Epithelial cell of proximal tubule (primary cell): ENCODE results near the gene PDZRN3. TPM values are rescaled to one million over a fixed set of nuclear protein-coding genes. Genes with fewer than 3 reads are reported as not detected.

ENCODE experiments used
- DNase-seq: peaks from one replicate; pipeline ENCODE4 v3.0.0-alpha.2; 2011; ENCODE audit warnings: low read depth
- H3K4me3 ChIP-seq: 2 replicates; pipeline ENCODE4 v1.5.1; 2011; ENCODE audit warnings: low read depth, mild to moderate bottlenecking, low read length
- CTCF ChIP-seq: conservative IDR thresholded peaks from 2 replicates; pipeline ENCODE4 v1.5.1; 2012; ENCODE audit warnings: low read depth, mild to moderate bottlenecking, low read length
- total RNA-seq: library from RNA; depleted of rRNA; stranded (reverse); fragments of >200 nt; gene quantifications from 2 replicates; pipeline ENCODE4 v1.2.3, GENCODE V29; 2015

Gene PDZRN3
- total RNA-seq, 1 donor from 2014 or later = 0.17 TPM

- no peak for TF ChIP-seq CTCF
- no peak overlapping the region for H3K4me3 ChIP-seq
- no peak for DNase-seq
Observed at GRCh38 chr3:73473898-73474416, 150.8 kb downstream of the PDZRN3 start.

- H3K4me3 ChIP-seq = no peak overlapping the region
- no peak for TF ChIP-seq CTCF
Observed at GRCh38 chr3:73473181-73473897, 151.4 kb downstream of the PDZRN3 start.

DNA sequence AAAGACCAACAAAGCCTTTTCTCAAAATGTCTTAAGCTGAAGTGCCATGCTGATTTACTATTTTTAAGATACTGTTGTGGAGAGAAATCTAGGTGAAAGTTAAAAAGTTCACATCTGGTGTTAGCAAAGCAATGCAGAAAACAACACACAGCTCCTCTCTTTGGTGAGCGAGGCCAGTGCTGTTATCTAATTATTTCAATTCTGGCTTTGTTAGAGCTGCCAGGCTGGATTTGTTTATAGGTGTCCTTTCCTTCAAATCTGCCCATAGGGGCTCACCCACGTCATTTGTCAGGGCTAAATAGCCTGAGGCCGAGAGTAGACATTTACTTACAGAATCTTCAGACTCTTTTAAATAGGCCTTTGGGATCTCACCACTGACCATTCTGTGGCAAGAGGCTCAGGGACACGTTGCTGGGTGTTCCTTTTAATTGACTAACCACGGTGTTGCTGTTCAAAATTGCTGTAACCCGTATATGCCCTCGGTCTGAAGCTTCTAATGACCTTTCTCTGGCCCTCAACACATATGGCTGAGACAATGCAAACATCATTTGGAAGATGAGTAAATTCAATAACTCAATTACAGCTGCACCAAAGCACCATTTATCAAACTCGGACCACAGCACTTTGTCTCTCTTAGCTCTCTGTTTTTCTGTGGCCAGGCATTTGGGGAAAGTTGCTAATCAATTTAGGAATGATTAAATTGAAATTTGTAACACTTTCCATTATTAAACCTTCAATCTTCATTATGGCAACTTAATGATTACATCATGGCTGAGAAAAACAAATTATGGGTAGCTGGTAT, 152.6 kb downstream of the PDZRN3 start:
- TF ChIP-seq CTCF = no peak
- DNase-seq = no peak
- H3K4me3 ChIP-seq = no peak overlapping the region

More at GRCh38 chr3:73473181-73473897, 151.4 kb downstream of the PDZRN3 start:
- no peak for DNase-seq

DNA sequence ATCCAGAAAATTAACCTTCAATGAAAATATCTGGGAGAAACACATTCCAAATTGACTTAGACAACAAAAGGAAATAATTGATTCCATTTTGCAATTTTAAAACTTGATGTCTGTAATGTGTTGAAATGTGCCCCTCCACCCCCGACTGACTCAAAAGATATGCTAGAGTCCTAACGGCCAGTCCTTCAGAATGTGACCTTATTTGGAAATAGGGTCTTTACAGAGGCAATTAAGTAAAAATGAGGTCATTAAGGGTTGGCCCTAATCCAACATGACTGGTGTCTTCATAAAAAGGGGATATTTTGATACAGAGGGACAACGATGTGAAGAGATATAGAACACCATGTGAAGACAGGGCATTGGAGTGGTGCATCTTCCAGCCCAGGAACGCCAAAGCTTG, 153.9 kb downstream of the PDZRN3 start:
- DNase-seq = no peak
- no peak for TF ChIP-seq CTCF
- H3K4me3 ChIP-seq = no peak overlapping the region

DNA sequence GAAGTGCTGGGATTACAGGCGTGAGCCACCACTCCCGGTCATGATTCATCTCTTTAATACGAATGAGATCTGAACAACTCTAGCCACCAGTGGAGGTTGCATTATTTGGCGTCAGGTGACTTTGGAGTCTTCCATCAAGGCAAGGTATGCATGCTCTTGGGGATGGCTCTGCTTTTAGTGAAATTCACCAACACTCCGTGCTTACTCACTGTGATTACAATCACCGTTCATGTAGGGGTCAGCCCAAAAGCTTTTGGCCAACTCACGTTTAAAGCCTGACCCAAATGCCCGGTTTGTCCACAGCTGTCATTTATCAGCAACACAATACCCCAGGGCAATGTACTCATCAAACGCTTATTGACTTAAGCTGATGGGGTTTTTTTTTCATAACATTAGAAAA, 155.4 kb downstream of the PDZRN3 start:
- H3K4me3 ChIP-seq = no peak overlapping the region
- TF ChIP-seq CTCF = no peak
- DNase-seq = no peak

GRCh38 chr3:73467211-73467610, 157.5 kb downstream of the PDZRN3 start:
- DNase-seq = no peak
- H3K4me3 ChIP-seq = no peak overlapping the region
- no peak for TF ChIP-seq CTCF
